ENCODE measurements around the gene STXBP5. TPM values are rescaled to one million over a fixed set of nuclear protein-coding genes. Genes with fewer than 3 reads are reported as not detected.

The STXBP5 gene
- total RNA-seq, 2 donors from 2014 or later = 9.9 to 13.6 TPM

- Histone ChIP-seq H3K4me1 (no peaks in the 10 kb centered on the region), H3K36me3 (peaks cover 6% of the 10 kb centered on the region), H3K9me3 (peaks cover 0 to 5% of the 10 kb centered on the region in 2 donors), H3K4me3 (no peak overlapping the region), H3K27ac (no peak overlapping the region), H3K27me3 (no peaks in the 10 kb centered on the region)
- TF ChIP-seq CTCF (IDR thresholded peaks at IDR 0.05) = no peak
- no peak for DNase-seq (ENCODE audit: low spot score)
These were observed 93.6 kb downstream of the STXBP5 start for GRCh38 chr6:147297663-147298316.

GRCh38 chr6:147298461-147298860 is 94.2 kb downstream of the STXBP5 start:
- Histone ChIP-seq H3K9me3 (peaks cover 0 to 5% of the 10 kb centered on the region in 2 donors), H3K36me3 (peaks cover 7% of the 10 kb centered on the region), H3K4me3 (no peak overlapping the region), H3K27me3 (no peaks in the 10 kb centered on the region), H3K4me1 (no peaks in the 10 kb centered on the region), H3K27ac (no peak overlapping the region)
- DNase-seq (ENCODE audit: low spot score) = no peak
- no peak for TF ChIP-seq CTCF (IDR thresholded peaks at IDR 0.05)

- Histone ChIP-seq H3K27ac (no peak overlapping the region), H3K36me3 (peaks cover 12% of the 10 kb centered on the region), H3K9me3 (peaks cover 0 to 5% of the 10 kb centered on the region in 2 donors), H3K4me3 (no peak overlapping the region), H3K27me3 (no peaks in the 10 kb centered on the region), H3K4me1 (no peaks in the 10 kb centered on the region)
- TF ChIP-seq CTCF (IDR thresholded peaks at IDR 0.05) = no peak
- no peak for DNase-seq (ENCODE audit: low spot score)
These were observed 94.8 kb downstream of the STXBP5 start for GRCh38 chr6:147299035-147299434.

- Histone ChIP-seq H3K36me3 (peaks cover 12% of the 10 kb centered on the region), H3K4me1 (no peaks in the 10 kb centered on the region), H3K27ac (no peak overlapping the region)
These were observed 96.9 kb downstream of the STXBP5 start for GRCh38 chr6:147301070-147301469.

GRCh38 chr6:147304016-147304415 is 99.8 kb downstream of the STXBP5 start:
- Histone ChIP-seq H3K36me3 (peaks cover 6% of the 10 kb centered on the region), H3K27ac (no peak overlapping the region), H3K27me3 (no peaks in the 10 kb centered on the region), H3K4me1 (no peaks in the 10 kb centered on the region), H3K4me3 (no peak overlapping the region), H3K9me3 (no peaks in the 10 kb centered on the region)
- DNase-seq (ENCODE audit: low spot score) = no peak
- no peak for TF ChIP-seq CTCF (IDR thresholded peaks at IDR 0.05)

More at GRCh38 chr6:147301070-147301469, 96.9 kb downstream of the STXBP5 start:
- H3K9me3 ChIP-seq = peaks cover 0 to 5% of the 10 kb centered on the region in 2 donors
- no peaks in the 10 kb centered on the region for H3K27me3 ChIP-seq
- DNase-seq (ENCODE audit: low spot score) = no peak
- no peak for TF ChIP-seq CTCF (IDR thresholded peaks at IDR 0.05)
- no peak overlapping the region for H3K4me3 ChIP-seq

- no peak overlapping the region for H3K4me3 ChIP-seq
- no peaks in the 10 kb centered on the region for H3K27me3 ChIP-seq
- peaks cover 4% of the 10 kb centered on the region for H3K36me3 ChIP-seq
- no peak overlapping the region for H3K27ac ChIP-seq
- TF ChIP-seq CTCF (IDR thresholded peaks at IDR 0.05) = no peak
- no peaks in the 10 kb centered on the region for H3K4me1 ChIP-seq
- DNase-seq (ENCODE audit: low spot score) = no peak
- no peaks in the 10 kb centered on the region for H3K9me3 ChIP-seq
These were observed 106.3 kb downstream of the STXBP5 start for GRCh38 chr6:147310521-147310920.
